IMR-90 (cell line): Measurements from ENCODE around the gene STPG1. TPM values are rescaled to one million over a fixed set of nuclear protein-coding genes. Genes with fewer than 3 reads are reported as not detected.

Experiments used
- ATAC-seq: fragments of 200-7000 bp; cut with Tn5 transposase; 2 replicates; pipeline ENCODE4 v1.9.1; 2020; ENCODE audit warnings: low read depth, mild to moderate bottlenecking, moderate library complexity
- BruUV-seq: library from RNA; stranded (reverse); fragments of 400-500 nt; replicated peaks from 2 replicates; lab custom pipeline; 2021; lab: Mats Ljungman, UMichigan
- CTCF ChIA-PET: fragments of 300-600 bp; formaldehyde crosslinking; extraction: SDS; loops from one replicate; lab custom pipeline; 2021; ENCODE audit warnings: antibody characterized with exemption; lab: Yijun Ruan, JAX
- POLR2A ChIA-PET: fragments of 300-600 bp; sonication (Branson Sonifier 250); formaldehyde crosslinking; loops from one replicate; lab custom pipeline; 2022; ENCODE audit warnings: antibody characterized with exemption; ENCODE audit not compliant: unreplicated experiment; lab: Charles Lee
- DNase-seq: peaks from one replicate; pipeline ENCODE4 v3.0.0; 2013
- H2AFZ ChIP-seq: replicated peaks from 2 replicates; pipeline ENCODE3; 2013; ENCODE audit warnings: low read length, mild to moderate bottlenecking; ENCODE audit not compliant: poor library complexity
- H2AK5ac ChIP-seq: 2 replicates; pipeline ENCODE4 v1.6.1; 2013; ENCODE audit warnings: low read depth, low read length, inconsistent platforms
- H2AK9ac ChIP-seq: replicated peaks from 2 replicates; pipeline ENCODE3; 2013; ENCODE audit warnings: mild to moderate bottlenecking, low read depth, low read length, moderate library complexity; ENCODE audit not compliant: poor library complexity
- H2BK120ac ChIP-seq: 2 replicates; pipeline ENCODE4 v1.6.1; 2013; ENCODE audit warnings: low read depth, low read length, inconsistent platforms
- H2BK15ac ChIP-seq: 3 replicates; pipeline ENCODE4 v1.6.1; 2013; ENCODE audit warnings: low read depth, low read length, inconsistent platforms
- H2BK20ac ChIP-seq: 2 replicates; pipeline ENCODE4 v1.6.1; 2013; ENCODE audit warnings: low read depth, mild to moderate bottlenecking, inconsistent platforms, low read length, moderate library complexity
- H2BK5ac ChIP-seq: 2 replicates; pipeline ENCODE4 v1.6.1; 2013; ENCODE audit warnings: mild to moderate bottlenecking, low read depth, low read length, inconsistent platforms; ENCODE audit not compliant: poor library complexity, severe bottlenecking
- H3K14ac ChIP-seq: replicated peaks from 2 replicates; pipeline ENCODE4 v1.6.1; 2013; ENCODE audit warnings: low read depth, low read length, inconsistent platforms
- H3K18ac ChIP-seq: 2 replicates; pipeline ENCODE4 v1.6.1; 2013; ENCODE audit warnings: low read depth, low read length, control low read depth
- H3K23ac ChIP-seq: 2 replicates; pipeline ENCODE4 v1.6.1; 2013; ENCODE audit warnings: low read depth, low read length, inconsistent platforms
- H3K27ac ChIP-seq: 2 replicates; pipeline ENCODE4 v1.5.1; 2013; ENCODE audit warnings: mild to moderate bottlenecking, control low read depth, low read length; ENCODE audit not compliant: insufficient read depth
- H3K27me3 ChIP-seq: 2 replicates; pipeline ENCODE4 v1.6.1; 2013; ENCODE audit warnings: low read length; ENCODE audit not compliant: control insufficient read depth, insufficient read depth
- H3K36me3 ChIP-seq: 2 replicates; pipeline ENCODE4 v1.6.1; 2013; ENCODE audit warnings: low read length, mixed read lengths; ENCODE audit not compliant: control insufficient read depth, insufficient read depth
- H3K4ac ChIP-seq: 2 replicates; pipeline ENCODE4 v1.6.1; 2013; ENCODE audit warnings: low read depth, low read length, inconsistent platforms
- H3K4me1 ChIP-seq: 2 replicates; pipeline ENCODE4 v1.6.1; 2013; ENCODE audit warnings: low read length, mixed read lengths; ENCODE audit not compliant: control insufficient read depth, insufficient read depth
- H3K4me2 ChIP-seq: 2 replicates; pipeline ENCODE4 v1.6.1; 2013; ENCODE audit warnings: low read depth, mild to moderate bottlenecking, control low read depth, low read length, moderate library complexity
- H3K4me3 ChIP-seq: 2 replicates; pipeline ENCODE4 v1.5.1; 2013; ENCODE audit warnings: low read depth, mild to moderate bottlenecking, control low read depth, low read length, moderate library complexity; ENCODE audit not compliant: insufficient read depth
- H3K56ac ChIP-seq: 2 replicates; pipeline ENCODE4 v1.6.1; 2013; ENCODE audit warnings: low read length, inconsistent platforms; ENCODE audit not compliant: insufficient read depth; ENCODE audit errors: extremely low read depth
- H3K79me1 ChIP-seq, 2 experiments: 2 replicates each; pipeline ENCODE4 v1.6.1; 2013; ENCODE audit warnings: low read length in 2 of 2, inconsistent platforms in 1 of 2, low read depth in 1 of 2
- H3K9ac ChIP-seq: 2 replicates; pipeline ENCODE4 v1.6.1; 2013; ENCODE audit warnings: low read depth, low read length, control low read depth
- H3K9me1 ChIP-seq: 2 replicates; pipeline ENCODE4 v1.6.1; 2013; ENCODE audit warnings: low read length, inconsistent platforms; ENCODE audit not compliant: insufficient read depth
- H3K9me3 ChIP-seq: 2 replicates; pipeline ENCODE4 v1.6.1; 2013; ENCODE audit warnings: low read length; ENCODE audit not compliant: control insufficient read depth, insufficient read depth
- H4K20me1 ChIP-seq: 2 replicates; pipeline ENCODE4 v1.6.1; 2013; ENCODE audit warnings: low read length, inconsistent platforms; ENCODE audit not compliant: insufficient read depth
- H4K5ac ChIP-seq: 2 replicates; pipeline ENCODE4 v1.6.1; 2013; ENCODE audit warnings: mild to moderate bottlenecking, low read depth, low read length, control low read depth
- H4K8ac ChIP-seq, 2 experiments: 2 replicates each; pipeline ENCODE4 v1.6.1; 2013; ENCODE audit warnings: low read depth in 2 of 2, low read length in 2 of 2, control low read depth in 1 of 2, inconsistent platforms in 1 of 2
- H4K91ac ChIP-seq: 2 replicates; pipeline ENCODE4 v1.6.1; 2013; ENCODE audit warnings: low read depth, low read length, inconsistent platforms; ENCODE audit not compliant: insufficient read depth
- BHLHE40 ChIP-seq: fragments of 150-350 bp; IDR thresholded peaks from 2 replicates; pipeline ENCODE4 v1.6.1; 2016; ENCODE audit warnings: mild to moderate bottlenecking, low read depth, low read length
- CEBPB ChIP-seq: IDR thresholded peaks from 2 replicates; pipeline ENCODE4 v1.6.1; 2012; ENCODE audit warnings: low read depth, low read length, improper control_type of control experiment
- CHD1 ChIP-seq: IDR thresholded peaks from 2 replicates; pipeline ENCODE4 v1.6.1; 2012; ENCODE audit warnings: low read depth, low read length, improper control_type of control experiment
- CTCF ChIP-seq: conservative IDR thresholded peaks from 2 replicates; pipeline ENCODE4 v1.5.1; 2012; ENCODE audit warnings: mild to moderate bottlenecking, low read depth, low read length, improper control_type of control experiment
- ELK1 ChIP-seq: fragments of 150-350 bp; IDR thresholded peaks from 2 replicates; pipeline ENCODE4 v1.6.1; 2016; ENCODE audit warnings: low read depth, mild to moderate bottlenecking, low read length, moderate library complexity, borderline replicate concordance
- FOS ChIP-seq: fragments of 150-350 bp; IDR thresholded peaks from 2 replicates; pipeline ENCODE4 v1.6.1; 2016; ENCODE audit warnings: low read depth, low read length
- MAFK ChIP-seq: IDR thresholded peaks from 2 replicates; pipeline ENCODE4 v1.6.1; 2012; ENCODE audit warnings: low read depth, low read length, improper control_type of control experiment
- MAZ ChIP-seq: IDR thresholded peaks from 2 replicates; pipeline ENCODE4 v1.6.1; 2012; ENCODE audit warnings: low read depth, mild to moderate bottlenecking, low read length, improper control_type of control experiment, moderate library complexity, borderline replicate concordance
- MXI1 ChIP-seq: IDR thresholded peaks from 2 replicates; pipeline ENCODE4 v1.6.1; 2012; ENCODE audit warnings: low read depth, mild to moderate bottlenecking, low read length, moderate library complexity, borderline replicate concordance
- NFE2L2 ChIP-seq: fragments of 150-350 bp; IDR thresholded peaks from 2 replicates; pipeline ENCODE4 v1.6.1; 2016; ENCODE audit warnings: low read depth, mild to moderate bottlenecking, low read length
- POLR2A ChIP-seq: IDR thresholded peaks from 2 replicates; pipeline ENCODE4 v1.6.1; 2012; ENCODE audit warnings: mild to moderate bottlenecking, low read depth, low read length
- RAD21 ChIP-seq: IDR thresholded peaks from 2 replicates; pipeline ENCODE4 v1.6.1; 2012; ENCODE audit warnings: low read length, improper control_type of control experiment
- RCOR1 ChIP-seq: IDR thresholded peaks from 2 replicates; pipeline ENCODE4 v1.6.1; 2012; ENCODE audit warnings: mild to moderate bottlenecking, low read length, improper control_type of control experiment; ENCODE audit not compliant: insufficient replicate concordance
- RFX5 ChIP-seq: IDR thresholded peaks from 2 replicates; pipeline ENCODE4 v1.8.0; 2012; ENCODE audit warnings: low read depth, mild to moderate bottlenecking, low read length, moderate library complexity
- SMC3 ChIP-seq: fragments of 150-350 bp; IDR thresholded peaks from 2 replicates; pipeline ENCODE4 v1.6.1; 2016; ENCODE audit warnings: low read depth, mild to moderate bottlenecking, antibody characterized with exemption, low read length, moderate library complexity
- WGBS, 2 experiments: methylation state at CpG; one replicate each; pipeline versions ENCODE4 v1.1.5 to v1.1.7; 2013; ENCODE audit warnings: missing lambda C conversion rate in 2 of 2; ENCODE audit not compliant: insufficient read length in 1 of 2; ENCODE audit errors: extremely low coverage in 2 of 2; 5-methylcytosine and 5-hydroxymethylcytosine counted together
- dilution Hi-C: fragments of 300-500 bp; cut with HindIII; formaldehyde crosslinking; loops from one replicate; pipeline ENCODE4 v1.14.3; 2018; ENCODE audit warnings: low sequenced_read_pairs; ENCODE audit not compliant: unreplicated experiment
- in situ Hi-C: fragments of 300-500 bp; cut with MboI; formaldehyde crosslinking; loops from 3 replicates; pipeline ENCODE4 v1.14.3; 2019; ENCODE audit warnings: low sequenced_read_pairs, inconsistent platforms, mixed read lengths
- intact Hi-C: fragments of 100-400 bp; cut with micrococcal nuclease; formaldehyde crosslinking; loops from 2 replicates; pipeline ENCODE4 v1.10.0; 2022
- polyA plus RNA-seq, 3 experiments: library from polyadenylated mRNA; depleted of rRNA; stranded (reverse); fragments of >200 nt; gene quantifications; 2 replicates each; pipeline ENCODE4 v1.2.3, GENCODE V29; 2012; ENCODE audit warnings: low replicate concordance in 1 of 3
- total RNA-seq: library from RNA; depleted of rRNA; stranded (reverse); fragments of >200 nt; gene quantifications from 2 replicates; pipeline ENCODE4 v1.2.3, GENCODE V29; 2012
- TF ChIP-seq, protein P1 (sequence below): fragments of 150-350 bp; IDR thresholded peaks from 2 replicates; pipeline ENCODE4 v1.6.1; 2017; ENCODE audit warnings: mild to moderate bottlenecking, antibody characterized with exemption, low read length, low read depth

Gene STPG1
- total and polyA plus RNA-seq, 2 of the 4 experiments (the other 2 are of a cell fraction) = 3.0 to 6.5 TPM

- H3K56ac ChIP-seq = no peak overlapping the region
- no peak overlapping the region for H3K27ac ChIP-seq
- H3K4ac ChIP-seq = no peak overlapping the region
- TF ChIP-seq FOS = no peak
- TF ChIP-seq CTCF = no peak
- TF ChIP-seq MAZ = no peak
- TF ChIP-seq CHD1 = no peak
- TF ChIP-seq BHLHE40 = no peak
- TF ChIP-seq RAD21 = no peak
- TF ChIP-seq RCOR1 = no peak
- TF ChIP-seq, protein P1, sequence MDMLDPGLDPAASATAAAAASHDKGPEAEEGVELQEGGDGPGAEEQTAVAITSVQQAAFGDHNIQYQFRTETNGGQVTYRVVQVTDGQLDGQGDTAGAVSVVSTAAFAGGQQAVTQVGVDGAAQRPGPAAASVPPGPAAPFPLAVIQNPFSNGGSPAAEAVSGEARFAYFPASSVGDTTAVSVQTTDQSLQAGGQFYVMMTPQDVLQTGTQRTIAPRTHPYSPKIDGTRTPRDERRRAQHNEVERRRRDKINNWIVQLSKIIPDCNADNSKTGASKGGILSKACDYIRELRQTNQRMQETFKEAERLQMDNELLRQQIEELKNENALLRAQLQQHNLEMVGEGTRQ = no peak
- no peak for TF ChIP-seq CEBPB
- no peak for TF ChIP-seq MAFK
- no peak for TF ChIP-seq MXI1
- no peak for TF ChIP-seq POLR2A
- TF ChIP-seq SMC3 = no peak
- no peak for TF ChIP-seq NFE2L2
- TF ChIP-seq RFX5 = no peak
- no peak for TF ChIP-seq ELK1
- ChIA-PET POLR2A (no interaction called here), CTCF (no interaction called here)
- no peak overlapping the region for H2AFZ ChIP-seq
- H3K9me1 ChIP-seq = no peaks in the 10 kb centered on the region
- no peak overlapping the region for H4K91ac ChIP-seq
- intact Hi-C loops (no loop called here), in situ Hi-C loops (no loop called here), dilution Hi-C loops (no loop called here)
- no peak overlapping the region for H2AK9ac ChIP-seq
- no peak overlapping the region for H4K8ac ChIP-seq
- peaks cover 32% of the 10 kb centered on the region for H3K27me3 ChIP-seq
- H3K18ac ChIP-seq = no peak overlapping the region
- no peak overlapping the region for H2BK120ac ChIP-seq
- H3K36me3 ChIP-seq = no peaks in the 10 kb centered on the region
- H2BK5ac ChIP-seq = no peak overlapping the region
- H2BK20ac ChIP-seq = no peak overlapping the region
- no peak overlapping the region for H3K9ac ChIP-seq
- no peaks in the 10 kb centered on the region for H3K4me1 ChIP-seq
- ATAC-seq (no peak), DNase-seq (no peak)
- no peak overlapping the region for H3K14ac ChIP-seq
- H4K20me1 ChIP-seq = no peaks in the 10 kb centered on the region
- H3K4me3 ChIP-seq = no peak overlapping the region
- no TSS peak for BruUV-seq
- no peak overlapping the region for H4K5ac ChIP-seq
- H3K23ac ChIP-seq = no peak overlapping the region
- no peak overlapping the region for H2BK15ac ChIP-seq
- H3K9me3 ChIP-seq = no peaks in the 10 kb centered on the region
- no peak overlapping the region for H2AK5ac ChIP-seq
- 80% methylated on average over 1 of the region's 1 CpG; no CpG with 5 or more reads in 1 of the 2 experiments for WGBS, 2 experiments
- H3K4me2 ChIP-seq = no peak overlapping the region
- H3K79me1 ChIP-seq = no peaks in the 10 kb centered on the region
Measured at GRCh38 chr1:24311741-24312140, 101.8 kb downstream of the STPG1 start.
